GM12878 (cell line): ENCODE data around the gene ASPDH. TPM values are rescaled to one million over a fixed set of nuclear protein-coding genes. Genes with fewer than 3 reads are reported as not detected.

Experiments
- ATAC-seq: fragments of 200-7000 bp; cut with Tn5 transposase; 3 replicates; pipeline ENCODE4 v1.9.1; 2020; ENCODE audit warnings: mild to moderate bottlenecking, moderate library complexity
- BruUV-seq: library from RNA; stranded (reverse); fragments of 400-500 nt; replicated peaks from 2 replicates; lab custom pipeline; 2021; lab: Mats Ljungman, UMichigan
- CTCF ChIA-PET: fragments of 300-600 bp; sonication (Branson Sonifier 250); formaldehyde crosslinking; extraction: SDS; loops from one replicate; lab custom pipeline; 2021; ENCODE audit warnings: inconsistent platforms; lab: Yijun Ruan, JAX
- POLR2A ChIA-PET: fragments of 350-600 bp; formaldehyde crosslinking; extraction: SDS; loops from one replicate; lab custom pipeline; 2021; ENCODE audit warnings: inconsistent platforms; lab: Charles Lee
- RAD21 ChIA-PET: fragments of 300-600 bp; sonication (Branson Sonifier 250); formaldehyde crosslinking; loops from one replicate; lab custom pipeline; 2023; ENCODE audit warnings: antibody characterized with exemption; ENCODE audit not compliant: unreplicated experiment; lab: Charles Lee
- SMC1A ChIA-PET: fragments of 300-600 bp; sonication (Branson Sonifier 250); formaldehyde crosslinking; loops from one replicate; lab custom pipeline; 2023; ENCODE audit not compliant: unreplicated experiment, uncharacterized antibody; lab: Charles Lee
- DNase-seq: peaks from one replicate; pipeline ENCODE4 v3.0.0-alpha.2; 2011; ENCODE audit warnings: low read depth, low spot score
- FAIRE-seq: peaks from 3 replicates; lab custom pipeline; 2011; peaks lifted over from hg19 to GRCh38; lab: Jason Lieb, UNC
- H2AFZ ChIP-seq: 2 replicates; pipeline ENCODE4 v1.6.0; 2011; ENCODE audit warnings: low read depth, low read length, control low read depth; ENCODE audit not compliant: control insufficient read depth
- H3K27ac ChIP-seq: 2 replicates; pipeline ENCODE4 v1.5.1; 2011; ENCODE audit warnings: control low read depth; ENCODE audit not compliant: control insufficient read depth, insufficient read depth
- H3K27me3 ChIP-seq, 2 experiments: replicated peaks in 1 of 2; 2 replicates each; pipeline versions ENCODE4 v1.6.0 to v1.6.1; 2011; ENCODE audit warnings: low read length in 1 of 2; ENCODE audit not compliant: control insufficient read depth in 2 of 2, insufficient read depth in 2 of 2
- H3K36me3 ChIP-seq, 2 experiments: 2 replicates each; pipeline ENCODE4 v1.5.1; 2011; ENCODE audit warnings: low read length in 1 of 2; ENCODE audit not compliant: control insufficient read depth in 2 of 2, insufficient read depth in 2 of 2
- H3K4me1 ChIP-seq: 2 replicates; pipeline ENCODE4 v1.6.1; 2011; ENCODE audit warnings: mild to moderate bottlenecking, low read length, moderate library complexity, mixed read lengths; ENCODE audit not compliant: control insufficient read depth, insufficient read depth
- H3K4me2 ChIP-seq: 2 replicates; pipeline ENCODE4 v1.6.0; 2011; ENCODE audit warnings: control low read depth; ENCODE audit not compliant: control insufficient read depth, insufficient read depth
- H3K4me3 ChIP-seq: fragments of 200-600 bp; sonication (generic); 2 replicates; pipeline ENCODE4 v1.5.1; 2016
- H3K79me2 ChIP-seq: 2 replicates; pipeline ENCODE4 v1.6.0; 2011; ENCODE audit warnings: low read length; ENCODE audit not compliant: control insufficient read depth, insufficient read depth
- H3K9ac ChIP-seq: 2 replicates; pipeline ENCODE4 v1.8.0; 2011; ENCODE audit warnings: low read length, control low read depth, mixed read lengths; ENCODE audit not compliant: control insufficient read depth, insufficient read depth
- H3K9me3 ChIP-seq: replicated peaks from 3 replicates; pipeline ENCODE4 v1.5.1; 2011; ENCODE audit warnings: mild to moderate bottlenecking, low read length; ENCODE audit not compliant: control insufficient read depth, insufficient read depth
- H4K20me1 ChIP-seq: 2 replicates; pipeline ENCODE4 v1.6.0; 2011; ENCODE audit not compliant: control insufficient read depth, insufficient read depth
- CBFB ChIP-seq: IDR thresholded peaks from 2 replicates; pipeline ENCODE4 v1.6.1; 2016; ENCODE audit warnings: antibody characterized with exemption, low read depth
- CBX3 ChIP-seq: fragments of 200-600 bp; sonication (generic); IDR thresholded peaks from 2 replicates; pipeline ENCODE4 v1.6.1; 2016; ENCODE audit warnings: low read depth, borderline replicate concordance
- CHD4 ChIP-seq: fragments of 200-600 bp; sonication (generic); IDR thresholded peaks from 2 replicates; pipeline ENCODE4 v1.6.1; 2016; ENCODE audit warnings: mild to moderate bottlenecking
- IRF3 ChIP-seq: fragments of 450-650 bp; IDR thresholded peaks from 2 replicates; pipeline ENCODE4 v1.6.1; 2014; ENCODE audit warnings: mild to moderate bottlenecking
- KAT2A ChIP-seq: conservative IDR thresholded peaks from 2 replicates; pipeline ENCODE4 v1.6.1; 2011; ENCODE audit warnings: low read depth, low read length; ENCODE audit not compliant: control insufficient read depth
- LARP7 ChIP-seq: fragments of 450-650 bp; IDR thresholded peaks from 2 replicates; pipeline ENCODE4 v1.6.1; 2017; ENCODE audit warnings: mild to moderate bottlenecking
- MEF2A ChIP-seq: IDR thresholded peaks from 2 replicates; pipeline ENCODE4 v1.6.1; 2011; ENCODE audit warnings: low read depth, mild to moderate bottlenecking, low read length, moderate library complexity; ENCODE audit not compliant: insufficient read depth
- MLLT1 ChIP-seq: fragments of 450-650 bp; IDR thresholded peaks from 2 replicates; pipeline ENCODE4 v1.6.1; 2016; ENCODE audit warnings: mild to moderate bottlenecking
- NFYA ChIP-seq: IDR thresholded peaks from 2 replicates; pipeline ENCODE4 v1.6.1; 2011; ENCODE audit warnings: low read depth, mild to moderate bottlenecking, low read length, improper control_type of control experiment, borderline replicate concordance
- RCOR1 ChIP-seq: conservative IDR thresholded peaks from 2 replicates; pipeline ENCODE4 v1.6.1; 2012; ENCODE audit warnings: low read depth, low read length, improper control_type of control experiment
- SIN3A ChIP-seq: IDR thresholded peaks from 2 replicates; pipeline ENCODE4 v1.6.1; 2012; ENCODE audit warnings: low read depth, low read length, improper control_type of control experiment
- SMAD1 ChIP-seq: fragments of 450-650 bp; IDR thresholded peaks from 2 replicates; pipeline ENCODE4 v1.6.1; 2018; ENCODE audit warnings: mild to moderate bottlenecking, low read depth; ENCODE audit not compliant: partially characterized antibody
- ZBTB11 ChIP-seq: fragments of 450-650 bp; formaldehyde crosslinking; IDR thresholded peaks from 2 replicates; pipeline ENCODE4 v1.5.0; 2022; ENCODE audit warnings: mild to moderate bottlenecking, missing genetic modification characterization
- ZNF207 ChIP-seq: fragments of 450-650 bp; IDR thresholded peaks from 2 replicates; pipeline ENCODE4 v1.6.1; 2014; ENCODE audit warnings: antibody characterized with exemption, mild to moderate bottlenecking, borderline replicate concordance
- ZNF592 ChIP-seq: fragments of 450-650 bp; IDR thresholded peaks from 2 replicates; pipeline ENCODE4 v1.6.1; 2017; ENCODE audit warnings: mild to moderate bottlenecking, moderate library complexity
- ZNF622 ChIP-seq: fragments of 450-650 bp; IDR thresholded peaks from 2 replicates; pipeline ENCODE4 v1.6.1; 2017; ENCODE audit warnings: mild to moderate bottlenecking, inconsistent platforms
- WGBS: methylation state at CpG from one replicate; pipeline ENCODE4 v1.1.6; 2016; ENCODE audit warnings: low lambda C conversion rate; ENCODE audit not compliant: insufficient replicate concordance, insufficient coverage; ENCODE audit errors: missing lambda C conversion rate; 5-methylcytosine and 5-hydroxymethylcytosine counted together
- in situ Hi-C: fragments of 300-500 bp; cut with MboI; formaldehyde crosslinking; loops from 9 replicates; pipeline ENCODE4 v1.14.3; 2018; ENCODE audit warnings: mixed read lengths
- intact Hi-C: fragments of 100-400 bp; cut with micrococcal nuclease; formaldehyde crosslinking; loops from one replicate; pipeline ENCODE4 v1.14.2; 2022; ENCODE audit not compliant: unreplicated experiment
- polyA plus RNA-seq, 11 experiments: library from polyadenylated mRNA; depleted of rRNA in 4 of 11; unstranded in 6 of 11; stranded (reverse) in 5 of 11; fragments of >200 nt; fragmentation: Nextera tagmentation in 4 of 11; fragmentation: Illumina TruSeq in 1 of 11; extraction: Ambion mirVana in 4 of 11; extraction: Trizol in 1 of 11; gene quantifications; 1 replicate in 1 of 11; 2 replicates in 10 of 11; pipeline versions ENCODE4 v1.2.1 to v1.2.3, GENCODE V29; 2011 to 2016; ENCODE audit warnings: inconsistent platforms in 2 of 11, missing spikeins in 2 of 11, low read depth in 1 of 11
- total RNA-seq, 4 experiments: library from RNA; depleted of rRNA in 3 of 4; stranded (reverse); fragments of >200 nt in 3 of 4; fragmentation: Illumina TruSeq in 1 of 4; extraction: Trizol in 1 of 4; gene quantifications; 2 replicates each; pipeline versions ENCODE4 v1.2.1 to v1.2.3, GENCODE V29; 2013 to 2021

The ASPDH gene
- total and polyA plus RNA-seq, 10 of the 15 experiments (the other 5 are each of a cell fraction or from before 2014, with no cell fraction given): not detected

DNA sequence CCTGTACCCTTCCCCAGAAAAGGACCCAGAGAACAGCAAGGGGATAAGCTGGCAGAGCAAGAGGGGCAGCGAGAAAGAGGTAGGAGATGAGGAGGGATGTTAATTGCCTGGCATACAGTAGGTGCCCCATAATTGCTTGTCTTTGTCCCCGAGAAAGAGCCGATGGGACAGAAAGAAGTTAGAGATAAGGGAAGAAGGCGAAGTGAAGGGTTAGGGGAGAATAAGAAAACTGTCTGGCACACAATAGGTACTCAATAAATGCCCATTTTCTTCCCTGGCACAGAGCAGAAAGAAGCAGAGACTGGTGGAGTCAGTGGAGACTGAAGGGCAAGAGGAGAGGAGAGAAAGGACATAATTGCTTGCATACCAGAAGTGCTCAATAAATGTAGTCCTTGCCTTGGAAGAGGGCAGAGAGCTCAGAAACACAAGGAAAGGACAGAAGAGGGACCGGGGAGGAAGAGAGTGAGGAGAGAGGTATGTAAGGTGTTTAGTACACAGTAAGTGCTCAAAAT lies 18.6 kb downstream of the ASPDH start:
- FAIRE-seq (no peak), DNase-seq (no peak), ATAC-seq (no peak)
- CTCF ChIA-PET: no interaction called here
- intact Hi-C loops (no loop called here), in situ Hi-C loops (no loop called here)
- RAD21 ChIA-PET: no interaction called here
- WGBS: 48% methylated on average over 5 of the region's 5 CpGs
- Histone ChIP-seq H3K4me1 (no peaks in the 10 kb centered on the region), H3K9ac (no peak overlapping the region), H3K9me3 (no peaks in the 10 kb centered on the region), H4K20me1 (no peaks in the 10 kb centered on the region), H3K79me2 (no peaks in the 10 kb centered on the region), H3K27me3 (no peaks in the 10 kb centered on the region), H3K36me3 (no peaks in the 10 kb centered on the region), H2AFZ (no peak overlapping the region), H3K4me2 (no peak overlapping the region), H3K27ac (no peak overlapping the region), H3K4me3 (no peak overlapping the region)
- BruUV-seq: no TSS peak
- POLR2A ChIA-PET: no interaction called here
- SMC1A ChIA-PET: no interaction called here
- TF ChIP-seq CBFB: no peak
- TF ChIP-seq RCOR1: no peak
- TF ChIP-seq MLLT1: no peak
- TF ChIP-seq ZNF622: no peak
- no peak for TF ChIP-seq NFYA
- TF ChIP-seq ZBTB11 (CRISPR knock-in tag): no peak
- no peak for TF ChIP-seq IRF3
- no peak for TF ChIP-seq LARP7
- TF ChIP-seq CBX3: no peak
- TF ChIP-seq MEF2A: no peak
- TF ChIP-seq ZNF207: no peak
- no peak for TF ChIP-seq CHD4
- no peak for TF ChIP-seq SIN3A
- no peak for TF ChIP-seq ZNF592
- TF ChIP-seq SMAD1: no peak
- no peak for TF ChIP-seq KAT2A
